ENCODE results near the gene RGMB.

The RGMB gene

DNA sequence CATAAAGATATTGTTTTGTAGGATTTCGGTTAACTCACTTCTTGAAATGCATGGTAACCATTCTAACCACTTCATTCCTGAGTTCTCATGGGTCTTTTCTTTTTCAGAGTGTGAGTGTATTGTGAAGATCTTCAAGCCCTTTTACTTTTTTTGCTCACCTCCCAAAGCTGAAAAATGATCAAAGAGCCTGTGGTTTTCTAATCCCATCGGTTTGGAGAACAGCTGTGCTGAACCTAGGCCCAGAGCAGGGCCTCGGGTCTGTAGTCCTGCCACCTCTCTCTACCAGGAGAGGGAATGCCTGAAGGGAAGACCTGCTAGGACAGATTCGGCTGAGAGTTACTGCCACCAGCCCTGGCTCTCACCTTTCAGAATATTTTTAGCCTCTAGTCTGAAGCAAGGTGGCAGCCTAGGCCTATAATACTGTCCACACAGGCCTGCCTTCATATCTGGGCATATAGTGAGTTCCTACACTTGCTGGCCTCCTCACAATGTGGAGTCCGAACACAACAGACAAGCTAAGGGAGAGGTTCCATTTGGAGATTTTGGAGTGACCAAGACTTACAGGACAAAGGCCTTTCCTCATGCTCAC, 13.8 kb downstream of the RGMB start:
- DNase-seq, result no peak

DNA sequence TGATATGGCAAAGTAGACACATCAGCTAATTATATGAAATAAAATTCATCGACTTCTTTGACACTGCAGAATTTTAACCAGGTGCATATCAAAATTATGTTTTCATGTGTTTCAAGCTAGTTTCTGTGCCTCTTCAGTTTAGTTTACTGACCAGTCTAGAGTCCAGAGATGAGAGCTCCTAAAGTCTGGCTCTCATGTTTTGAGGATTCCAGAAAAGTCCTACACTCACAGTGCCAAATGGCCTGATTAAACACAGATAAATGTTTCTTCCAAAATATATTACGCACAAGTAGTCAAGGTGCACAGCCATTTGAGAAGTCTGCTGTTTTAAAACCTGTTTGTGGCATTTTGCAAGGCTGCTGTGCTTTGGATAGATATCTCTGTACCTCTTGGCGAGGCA, 15.6 kb downstream of the RGMB start:
- DNase-seq, result no peak

DNA sequence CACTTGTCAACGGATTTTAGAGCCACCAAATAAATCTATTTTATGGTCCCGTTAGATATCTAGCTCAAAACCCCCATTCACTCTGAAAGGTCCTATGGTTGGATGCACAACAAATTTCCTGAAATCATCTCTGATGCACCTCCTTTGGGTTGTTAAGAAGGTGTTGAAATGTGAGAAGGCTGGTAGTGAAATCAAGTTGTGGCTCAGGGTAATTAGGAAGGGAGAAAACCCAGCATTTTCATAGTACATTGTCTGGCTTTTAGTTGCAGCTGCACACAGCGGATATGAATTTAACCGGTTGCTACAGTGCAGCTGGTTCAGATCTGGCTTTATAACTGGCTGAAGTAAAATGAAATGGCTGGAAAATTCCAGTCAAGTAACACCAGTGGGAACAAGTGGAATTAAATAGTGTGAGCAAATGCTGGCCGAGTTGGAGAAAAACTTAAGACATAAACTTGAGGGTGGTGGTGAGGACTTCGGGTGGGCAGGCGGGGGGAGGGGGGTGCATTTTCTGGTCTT, 17.6 kb downstream of the RGMB start:
- no peak for DNase-seq

DNA sequence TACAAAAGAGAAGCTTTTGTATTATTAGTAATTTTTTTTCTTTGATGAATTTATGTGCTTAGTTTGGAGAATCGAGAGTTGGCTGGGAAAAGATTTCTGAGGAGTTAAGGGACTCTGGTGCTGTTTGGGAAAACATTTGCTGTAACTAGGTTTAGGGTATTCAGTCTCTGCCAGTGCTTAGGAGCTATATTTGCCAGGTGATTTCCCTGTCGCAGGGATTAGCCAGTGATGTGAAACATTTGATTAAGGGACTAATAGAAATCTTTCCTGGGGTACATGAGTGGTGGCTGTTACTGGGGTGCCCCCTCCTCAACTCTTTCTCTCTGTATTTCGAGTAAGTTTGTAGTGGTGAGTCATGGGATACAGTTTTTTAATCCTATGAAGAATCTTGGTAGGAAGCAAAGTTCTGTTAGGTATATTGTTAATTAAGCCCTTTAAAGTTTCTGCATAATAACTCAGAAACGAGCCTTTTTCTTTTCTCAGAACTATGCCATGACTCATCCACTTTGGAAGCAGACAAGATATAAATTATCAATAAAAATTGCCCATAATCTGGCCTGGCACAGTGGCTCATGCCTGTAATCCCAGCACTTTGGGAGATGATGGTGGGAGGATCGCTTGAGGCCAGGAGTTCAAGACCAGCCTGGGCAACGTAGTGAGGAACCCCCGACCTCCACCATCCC, 18.6 kb downstream of the RGMB start:
- DNase-seq, result no peak

DNA sequence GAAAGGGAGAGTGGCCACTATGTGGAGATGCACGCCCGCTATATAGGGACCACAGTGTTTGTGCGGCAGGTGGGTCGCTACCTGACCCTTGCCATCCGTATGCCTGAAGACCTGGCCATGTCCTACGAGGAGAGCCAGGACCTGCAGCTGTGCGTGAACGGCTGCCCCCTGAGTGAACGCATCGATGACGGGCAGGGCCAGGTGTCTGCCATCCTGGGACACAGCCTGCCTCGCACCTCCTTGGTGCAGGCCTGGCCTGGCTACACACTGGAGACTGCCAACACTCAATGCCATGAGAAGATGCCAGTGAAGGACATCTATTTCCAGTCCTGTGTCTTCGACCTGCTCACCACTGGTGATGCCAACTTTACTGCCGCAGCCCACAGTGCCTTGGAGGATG, 19.8 kb downstream of the RGMB start:
- no peak for DNase-seq

DNA sequence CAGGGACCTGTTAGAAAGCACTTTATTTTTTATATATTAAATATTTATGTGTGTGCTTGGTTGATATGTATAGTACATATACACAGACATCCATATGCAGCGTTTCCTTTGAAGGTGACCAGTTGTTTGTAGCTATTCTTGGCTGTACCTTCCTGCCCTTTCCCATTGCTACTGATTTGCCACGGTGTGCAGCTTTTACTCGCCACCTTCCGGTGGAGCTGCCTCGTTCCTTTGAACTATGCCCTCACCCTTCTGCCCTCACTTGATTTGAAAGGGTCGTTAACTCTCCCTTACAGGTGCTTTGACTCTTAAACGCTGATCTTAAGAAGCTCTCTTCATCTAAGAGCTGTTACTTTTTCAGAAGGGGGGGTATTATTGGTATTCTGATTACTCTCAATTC, 20.5 kb downstream of the RGMB start:
- no peak for DNase-seq

DNA sequence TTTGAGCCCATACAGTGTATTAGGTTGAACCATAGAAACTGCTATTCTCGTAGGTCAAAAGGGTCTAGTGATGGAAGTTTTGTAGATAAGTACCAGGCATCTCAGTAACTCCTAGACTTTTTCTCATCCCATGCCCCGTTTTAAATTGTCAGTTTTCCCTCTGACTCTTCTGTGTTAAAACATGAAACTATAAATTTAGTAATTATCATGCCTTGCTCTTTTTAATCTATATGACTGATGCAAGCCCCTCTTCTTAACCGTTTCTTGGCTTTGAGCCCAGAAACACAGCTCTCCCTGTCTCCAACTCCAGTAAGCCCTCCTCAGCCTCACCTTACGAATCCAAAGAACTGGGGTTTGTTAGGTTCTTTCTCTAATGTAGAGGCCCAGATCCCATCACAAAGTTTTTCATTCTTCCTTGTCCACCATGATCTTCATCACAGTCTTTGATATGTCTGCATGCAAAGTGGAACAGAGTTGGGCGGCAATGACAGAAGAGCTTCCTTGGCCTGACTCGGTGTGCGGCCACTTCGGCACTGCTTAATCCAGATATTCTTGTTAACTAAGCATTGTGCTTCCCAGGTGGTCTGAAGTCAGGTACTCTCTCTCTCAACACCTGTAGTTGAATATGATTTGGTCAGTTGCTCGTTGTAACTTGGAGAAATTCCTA, 21.1 kb downstream of the RGMB start:
- no peak for DNase-seq

DNA sequence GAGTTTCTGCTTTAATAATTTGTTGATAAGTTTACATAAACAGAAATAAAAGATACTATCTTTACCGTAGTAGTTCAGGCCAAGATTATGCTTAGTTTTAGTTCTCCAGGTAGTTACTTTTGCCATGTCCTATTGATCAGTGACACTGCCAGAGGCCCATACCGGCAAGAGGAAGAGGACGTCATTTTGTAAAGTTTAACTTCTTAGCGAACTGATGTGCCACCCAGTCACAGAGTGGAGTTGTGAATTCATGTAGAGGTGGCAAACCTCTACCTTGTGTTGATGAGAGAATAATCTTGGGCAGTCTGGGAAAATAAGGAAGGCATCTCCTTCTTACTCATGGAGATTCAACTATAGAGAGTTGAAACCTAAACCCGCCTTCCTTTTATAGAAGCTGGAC, 21.8 kb downstream of the RGMB start:
- DNase-seq, result no peak

DNA sequence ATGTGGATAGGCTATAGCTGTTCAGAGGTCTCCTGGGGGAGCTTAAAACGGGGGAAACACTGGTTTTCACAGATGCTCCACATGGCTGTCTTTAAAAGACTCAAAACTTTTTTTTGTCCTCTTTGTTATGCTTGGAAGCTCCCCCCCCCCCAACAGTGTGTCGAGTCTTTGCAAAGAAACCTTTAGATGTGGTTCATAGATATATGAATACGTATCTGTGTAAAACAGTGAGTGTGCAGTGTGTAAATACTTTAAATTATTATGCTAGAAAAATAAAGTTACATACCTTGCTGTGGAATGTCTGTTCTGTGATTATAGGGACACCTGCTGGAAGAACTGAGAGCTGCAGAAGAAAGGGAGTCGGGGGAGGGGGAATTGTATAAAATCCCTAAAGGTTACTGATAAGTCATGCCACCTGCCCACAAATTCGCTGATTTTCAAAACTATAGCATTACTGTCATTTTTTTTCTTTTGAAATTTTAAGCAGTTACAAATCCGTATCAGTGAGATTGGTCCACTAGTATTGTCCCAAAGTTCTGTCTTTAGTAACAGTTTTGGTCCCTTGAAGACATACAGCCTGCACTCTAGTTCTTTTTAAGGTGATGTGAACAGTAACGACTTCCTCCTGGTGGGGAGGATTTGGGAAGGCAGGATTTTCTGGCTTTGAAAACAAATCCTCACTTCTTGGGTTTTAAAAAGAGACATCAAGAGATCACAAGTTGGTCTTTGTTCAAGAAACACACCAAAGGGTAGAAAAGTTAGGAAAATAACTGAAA, 22.9 kb downstream of the RGMB start:
- DNase-seq, result peak; percentile 38

DNA sequence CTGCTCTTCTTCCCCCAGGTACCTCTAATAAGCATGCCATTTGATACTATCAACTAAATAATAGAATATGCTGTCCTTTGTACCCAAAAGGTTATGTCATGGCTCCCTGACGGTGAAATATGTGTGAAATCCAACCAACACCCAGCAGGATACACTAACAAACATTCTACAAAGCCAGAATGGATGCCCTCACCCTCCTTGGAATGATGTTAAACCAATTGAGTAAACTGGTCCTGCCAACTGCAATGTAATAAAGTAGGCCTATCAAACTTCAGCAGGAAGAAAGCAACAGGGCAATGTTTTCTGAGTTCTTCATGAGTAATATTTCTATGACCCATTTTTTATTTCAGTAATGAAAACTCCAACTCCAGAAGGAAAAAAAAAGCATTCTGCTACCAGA, 24.9 kb downstream of the RGMB start:
- no peak for DNase-seq

DNA sequence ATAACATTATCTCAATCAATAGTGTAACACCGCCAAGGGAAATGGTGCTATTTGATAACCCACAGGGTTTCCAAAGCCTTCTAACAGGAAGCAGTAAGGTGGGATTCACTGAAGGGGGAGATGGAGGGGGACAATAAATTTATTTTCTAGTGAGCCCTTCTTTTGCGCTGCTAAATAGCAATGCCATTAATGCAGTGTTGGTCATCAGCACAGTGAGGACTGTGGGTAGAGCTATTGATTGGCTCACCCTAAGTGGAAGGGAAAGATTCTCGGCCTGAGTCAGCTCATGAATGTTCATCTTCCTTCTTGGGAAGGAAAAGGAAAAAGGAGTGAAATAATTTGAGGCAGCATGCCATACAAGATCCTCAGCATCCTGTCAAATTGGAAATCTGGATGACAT, 25.4 kb downstream of the RGMB start:
- no peak for DNase-seq

DNA sequence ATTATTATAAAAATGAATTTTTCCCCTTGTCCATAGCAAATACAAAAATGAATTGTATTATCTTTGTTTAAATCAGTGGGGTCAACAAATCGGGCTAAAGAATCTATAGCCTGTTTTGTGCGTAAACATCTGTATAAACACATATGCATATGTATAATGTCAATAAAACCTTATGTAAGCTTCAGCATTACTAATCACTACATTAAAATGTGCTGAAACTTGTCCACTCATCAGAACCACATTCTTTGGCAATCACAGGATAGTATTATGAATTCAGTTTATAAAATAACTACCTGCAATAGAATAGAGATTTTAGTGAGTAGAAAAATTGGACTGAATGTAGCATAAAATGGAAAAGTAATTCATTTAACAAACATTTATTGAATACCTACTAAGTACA, 30.6 kb downstream of the RGMB start:
- no peak for DNase-seq

DNA sequence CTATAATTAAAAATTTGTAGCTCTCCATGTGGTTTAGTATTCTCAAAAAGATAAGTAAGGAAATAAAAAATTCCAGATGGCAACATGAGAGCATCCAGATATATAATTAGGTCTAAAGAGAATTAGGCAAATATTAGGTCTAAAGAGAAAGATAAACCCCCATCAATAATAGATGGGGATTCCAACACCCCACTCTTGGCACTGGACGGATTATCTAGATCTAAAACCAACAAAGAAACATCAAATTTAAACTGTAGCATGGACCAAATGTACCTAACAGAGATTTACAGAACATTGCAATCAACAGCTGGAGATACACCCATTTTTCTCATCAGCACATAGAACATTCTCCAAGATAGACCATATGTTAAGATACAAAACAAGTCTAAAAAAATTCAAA, 31.6 kb downstream of the RGMB start:
- no peak for DNase-seq

DNA sequence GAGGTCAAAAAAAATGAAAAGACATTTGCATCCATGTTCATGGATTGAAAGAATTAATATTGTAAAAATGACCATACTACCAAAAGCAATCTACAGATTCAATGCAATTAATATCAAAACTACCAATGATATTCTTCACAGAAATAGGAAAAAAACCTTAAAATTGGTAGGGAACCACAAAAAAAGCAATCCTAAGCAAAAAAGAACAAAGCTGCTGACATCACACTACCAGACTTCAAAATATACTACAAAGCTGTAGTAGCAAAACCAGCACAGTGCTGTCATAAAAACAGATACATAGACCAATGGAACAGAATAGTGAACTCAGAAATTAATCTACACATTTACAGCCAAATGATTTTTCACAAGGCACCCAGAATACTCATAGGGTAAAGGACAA, 34.3 kb downstream of the RGMB start:
- DNase-seq, result no peak

DNA sequence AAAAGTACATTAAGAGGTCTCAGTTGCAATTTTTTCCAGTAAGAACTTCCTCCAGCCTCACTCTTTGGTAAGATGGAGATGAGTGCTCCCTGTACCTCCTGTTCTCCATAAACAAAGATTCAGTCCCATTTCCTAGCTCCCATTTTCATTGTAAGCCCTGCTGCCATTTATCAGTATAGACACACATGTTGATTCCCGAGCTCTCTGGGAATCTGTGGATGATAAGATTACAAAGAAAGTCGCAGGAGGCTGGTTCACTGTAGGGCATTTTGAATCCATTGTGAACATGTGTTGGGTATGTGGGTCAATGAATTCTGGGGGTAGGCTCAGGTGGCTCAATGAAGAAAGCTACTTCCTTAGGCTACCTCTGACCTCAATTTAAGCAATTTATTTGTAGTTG, 36.7 kb downstream of the RGMB start:
- no peak for DNase-seq

DNA sequence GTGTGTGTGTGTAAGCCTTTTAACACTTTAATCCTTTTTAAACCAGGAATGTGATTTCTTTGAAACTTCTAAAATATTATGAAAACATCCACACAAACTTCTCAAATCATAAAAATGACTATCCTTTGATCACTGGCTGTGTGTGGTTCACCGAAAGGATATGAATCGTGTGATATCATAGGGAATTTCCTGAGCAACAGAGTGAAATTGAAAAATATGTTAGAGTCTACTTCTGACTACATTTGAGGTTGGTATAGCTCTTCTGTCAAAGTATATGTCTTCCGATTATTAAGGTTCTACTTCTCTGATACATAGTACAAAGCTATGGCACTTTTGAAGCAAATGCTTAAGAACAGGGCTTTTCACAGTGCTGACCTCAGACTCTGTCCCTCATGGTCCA, 40.3 kb downstream of the RGMB start:
- DNase-seq, result no peak

DNA sequence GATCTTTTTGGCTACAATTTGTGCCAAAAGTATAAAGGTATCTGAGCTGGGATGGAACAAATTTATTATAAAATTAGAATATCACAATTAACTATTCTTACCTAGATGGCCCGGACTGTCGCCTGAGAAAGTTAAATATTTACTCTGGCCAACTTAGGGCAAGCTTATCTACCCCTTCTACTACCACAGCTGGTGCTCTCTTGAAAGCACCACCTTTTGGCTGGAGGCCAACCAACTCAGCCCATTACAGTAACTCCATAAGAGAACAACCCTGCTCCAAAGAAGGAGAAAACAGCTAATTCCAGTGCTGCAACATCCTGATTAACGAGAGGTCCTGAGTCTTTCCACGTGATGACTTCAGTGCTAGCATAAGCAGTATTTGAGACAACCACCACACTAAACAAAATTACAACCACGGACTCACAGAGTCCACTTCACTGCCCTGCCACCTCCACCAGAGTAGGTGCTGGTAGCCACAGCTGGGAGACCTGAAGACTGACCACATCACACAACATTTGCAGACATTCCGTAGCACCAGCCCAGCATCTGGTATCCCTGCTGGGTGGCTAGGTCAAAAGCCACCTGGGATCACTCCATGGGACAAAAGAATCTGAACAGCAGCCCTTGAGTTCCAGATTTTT, 43.2 kb downstream of the RGMB start:
- DNase-seq, result no peak

DNA sequence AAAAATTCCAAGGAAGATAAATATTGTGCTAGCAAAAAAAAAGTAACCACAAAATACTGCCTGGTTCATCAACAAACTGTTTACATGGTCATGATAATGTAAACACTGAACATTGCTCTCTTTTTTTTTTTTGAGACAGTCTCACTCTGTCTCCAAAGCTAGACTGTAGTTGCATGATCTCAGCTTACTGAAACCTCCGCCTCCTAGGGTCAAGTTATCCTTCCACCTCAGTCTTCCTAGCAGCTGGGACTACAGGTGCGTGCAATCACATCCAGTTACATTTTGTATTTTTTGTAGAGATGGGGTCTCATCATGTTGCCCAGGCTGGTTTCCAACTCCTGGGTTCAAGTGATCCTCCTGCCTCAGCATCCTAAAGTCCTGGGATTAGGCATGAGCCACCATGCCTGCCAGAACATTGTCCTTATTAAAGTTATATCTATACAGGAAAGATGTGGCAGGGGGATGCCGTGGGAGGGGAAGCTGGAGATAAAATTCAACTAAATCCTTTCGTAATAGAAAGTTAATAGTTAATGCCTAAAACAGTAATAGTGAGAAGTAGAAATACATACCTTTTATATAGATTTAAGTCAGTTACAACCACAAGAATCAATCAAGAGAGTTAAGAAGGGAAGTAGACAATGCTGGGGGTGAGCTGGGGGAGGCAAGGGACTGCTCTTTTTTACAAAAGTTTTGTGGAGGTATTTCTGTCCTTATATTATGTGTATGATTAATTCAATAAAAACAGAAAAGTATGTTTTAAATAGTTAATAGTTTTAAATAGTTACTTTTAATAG, 52.3 kb downstream of the RGMB start:
- DNase-seq, result no peak

DNA sequence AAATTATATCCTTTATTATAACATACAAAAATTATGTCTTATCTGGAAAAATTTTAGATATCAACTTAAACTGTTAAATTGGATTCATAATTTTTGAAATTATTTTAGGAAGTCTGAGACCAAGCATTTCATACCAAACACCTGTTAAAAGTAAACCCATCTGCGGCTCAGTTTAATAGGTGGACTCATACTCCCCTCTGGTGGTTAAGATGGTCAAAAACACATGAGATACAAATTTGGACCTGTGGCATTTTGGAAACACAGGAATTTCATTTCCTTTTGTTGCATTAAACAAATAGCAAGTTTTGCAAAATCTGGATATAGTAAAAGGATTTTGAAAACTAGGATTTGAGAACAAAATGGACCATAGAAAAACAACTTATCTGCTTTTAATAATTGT, 53.7 kb downstream of the RGMB start:
- DNase-seq, result peak; percentile 22

DNA sequence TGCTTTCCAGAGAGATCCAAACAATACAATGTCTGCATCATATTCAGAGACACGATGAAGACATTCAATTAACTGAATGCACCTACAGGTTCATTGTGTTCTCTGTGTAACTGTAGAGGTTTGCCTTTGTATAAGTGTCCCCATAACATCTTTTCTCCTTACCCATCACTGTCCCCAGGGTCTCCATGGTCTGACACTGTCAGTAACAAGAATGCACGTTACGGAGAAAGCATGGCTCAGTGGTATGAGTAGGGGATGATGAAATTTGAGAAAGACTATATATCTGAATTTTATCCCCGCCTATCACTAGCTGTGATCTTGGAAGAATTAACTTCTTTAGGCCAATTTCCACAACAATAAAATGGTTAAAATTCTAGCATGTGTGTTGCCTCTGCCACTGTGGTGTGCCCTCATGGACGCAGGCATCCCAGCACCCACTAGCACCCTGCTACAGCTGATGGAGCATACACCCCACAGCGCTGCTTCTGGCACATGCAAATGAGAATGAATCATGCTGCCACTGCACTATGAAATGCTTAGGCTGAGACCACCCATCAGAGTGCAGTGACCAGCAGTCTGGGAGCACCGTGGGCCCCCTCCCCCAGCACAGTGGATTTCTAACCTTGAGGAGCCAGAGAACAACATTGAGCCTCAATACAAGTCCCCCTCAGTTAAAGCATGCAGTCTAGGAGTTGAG, 54.3 kb downstream of the RGMB start:
- no peak for DNase-seq

DNA sequence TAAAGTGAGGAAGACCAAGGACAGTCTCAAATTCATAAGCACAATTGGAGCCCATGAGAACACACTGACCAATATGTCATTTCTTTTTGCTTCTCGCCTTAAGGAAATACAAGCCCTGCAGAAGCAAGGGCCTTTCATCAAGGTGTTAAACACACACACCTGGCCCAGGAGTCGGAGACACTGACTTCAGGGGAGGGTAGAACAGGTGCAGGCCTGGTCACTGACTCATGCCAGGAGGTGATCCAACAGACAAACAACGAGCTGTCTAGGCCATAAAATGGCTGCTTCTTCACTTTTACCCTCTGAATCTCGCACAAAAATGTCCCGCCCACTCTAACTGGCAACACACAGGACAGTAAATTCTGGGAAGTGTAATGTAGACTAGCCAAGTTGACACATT, 62.7 kb downstream of the RGMB start:
- no peak for DNase-seq

Measured in NCI-H1436 (cell line).